ENCODE data around the gene SYT14. TPM values are rescaled to one million over a fixed set of nuclear protein-coding genes. Genes with fewer than 3 reads are reported as not detected.
"Not testable (repeated sequence)": the region's sequence is repeated elsewhere in the genome, so short reads cannot be mapped to it uniquely, and the experiment has no call there.

SYT14 gene
- total and polyA plus RNA-seq, 4 donors = 5.1 to 25.1 (median 7.7) TPM

DNA sequence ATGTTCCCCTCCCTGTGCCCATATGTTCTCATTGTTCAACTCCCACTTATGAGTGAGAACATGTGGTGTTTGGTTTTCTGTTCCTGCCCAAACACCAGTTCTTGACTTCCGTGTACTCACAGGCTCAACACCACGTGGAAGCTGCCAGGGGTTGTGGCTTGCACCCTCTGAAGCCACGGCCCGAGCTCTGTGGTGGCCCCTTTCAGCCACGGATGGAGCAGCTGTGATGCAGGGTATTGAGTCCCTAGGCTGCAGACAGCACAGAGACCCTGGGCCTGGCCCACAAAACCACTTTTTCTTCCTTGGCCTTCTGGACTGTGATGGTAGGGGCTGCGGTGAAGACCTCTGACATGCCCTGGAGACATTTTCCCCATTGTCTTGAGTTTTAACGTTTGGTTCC is 111.6 kb downstream of the SYT14 start:
- no peaks in the 10 kb centered on the region for H3K9me3 ChIP-seq (ENCODE audit: control insufficient read depth, insufficient read depth, low read length)
- WGBS (ENCODE audit: insufficient coverage) = 85% methylated on average over 7 of the region's 7 CpGs
- no peak for DNase-seq (ENCODE audit: low read depth in 4 of 6, low spot score in 6 of 6)

GRCh38 chr1:210050491-210050890 is 112.5 kb downstream of the SYT14 start:
- not testable (repeated sequence) for H3K4me1 ChIP-seq (ENCODE audit: control insufficient read depth, insufficient read depth, low read length); H3K4me3 ChIP-seq (ENCODE audit: low read depth, low read length); H3K9me3 ChIP-seq (ENCODE audit: control insufficient read depth, insufficient read depth, low read length); H3K27me3 ChIP-seq (ENCODE audit: control insufficient read depth, insufficient read depth, low read length); DNase-seq (ENCODE audit: low read depth in 4 of 6, low spot score in 6 of 6); H3K27ac ChIP-seq (ENCODE audit: low read depth, low read length); H3K36me3 ChIP-seq (ENCODE audit: control insufficient read depth, insufficient read depth, low read length)
- no CpG with 5 or more reads among the region's 4 CpGs for WGBS (ENCODE audit: insufficient coverage)

More for the DNA sequence above, 111.6 kb downstream of the SYT14 start:
- H3K27ac ChIP-seq (ENCODE audit: low read depth, low read length) = no peak overlapping the region
- no peaks in the 10 kb centered on the region for H3K27me3 ChIP-seq (ENCODE audit: control insufficient read depth, insufficient read depth, low read length)
- no peaks in the 10 kb centered on the region for H3K4me1 ChIP-seq (ENCODE audit: control insufficient read depth, insufficient read depth, low read length)
- H3K4me3 ChIP-seq (ENCODE audit: low read depth, low read length) = no peak overlapping the region
- no peaks in the 10 kb centered on the region for H3K36me3 ChIP-seq (ENCODE audit: control insufficient read depth, insufficient read depth, low read length)

DNA sequence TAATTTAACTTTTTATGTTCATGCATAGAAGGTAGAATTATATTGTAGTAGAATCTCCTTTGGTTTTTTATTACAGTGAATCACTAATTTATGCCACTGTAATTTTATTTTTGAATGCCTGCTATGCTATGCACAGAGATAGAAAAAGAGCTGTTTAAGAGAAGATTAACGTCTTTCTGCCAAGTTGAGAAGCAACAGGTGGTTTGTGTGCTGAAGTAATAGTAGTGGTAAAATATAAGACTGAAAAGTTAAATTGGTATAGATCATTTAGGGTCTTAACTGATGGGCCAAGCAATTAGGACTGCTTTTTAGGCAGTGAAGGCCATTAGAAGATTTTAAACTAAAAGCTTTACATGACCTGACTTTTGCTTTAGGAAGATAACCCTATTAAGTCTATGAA is 115.1 kb downstream of the SYT14 start:
- no peak for DNase-seq (ENCODE audit: low read depth in 4 of 6, low spot score in 6 of 6)
- no peaks in the 10 kb centered on the region for H3K9me3 ChIP-seq (ENCODE audit: control insufficient read depth, insufficient read depth, low read length)
- H3K4me1 ChIP-seq (ENCODE audit: control insufficient read depth, insufficient read depth, low read length) = no peaks in the 10 kb centered on the region
- WGBS (ENCODE audit: insufficient coverage) = 80% methylated on average over 1 of the region's 1 CpG
- no peaks in the 10 kb centered on the region for H3K27me3 ChIP-seq (ENCODE audit: control insufficient read depth, insufficient read depth, low read length)
- H3K27ac ChIP-seq (ENCODE audit: low read depth, low read length) = no peak overlapping the region
- no peak overlapping the region for H3K4me3 ChIP-seq (ENCODE audit: low read depth, low read length)
- no peaks in the 10 kb centered on the region for H3K36me3 ChIP-seq (ENCODE audit: control insufficient read depth, insufficient read depth, low read length)

GRCh38 chr1:210057593-210057992 is 119.6 kb downstream of the SYT14 start:
- Histone ChIP-seq H3K9me3 (ENCODE audit: control insufficient read depth, insufficient read depth, low read length) (no peaks in the 10 kb centered on the region), H3K36me3 (ENCODE audit: control insufficient read depth, insufficient read depth, low read length) (no peaks in the 10 kb centered on the region), H3K27ac (ENCODE audit: low read depth, low read length) (no peak overlapping the region), H3K4me1 (ENCODE audit: control insufficient read depth, insufficient read depth, low read length) (no peaks in the 10 kb centered on the region), H3K4me3 (ENCODE audit: low read depth, low read length) (no peak overlapping the region), H3K27me3 (ENCODE audit: control insufficient read depth, insufficient read depth, low read length) (no peaks in the 10 kb centered on the region)
- no peak for DNase-seq (ENCODE audit: low read depth in 4 of 6, low spot score in 6 of 6)

DNA sequence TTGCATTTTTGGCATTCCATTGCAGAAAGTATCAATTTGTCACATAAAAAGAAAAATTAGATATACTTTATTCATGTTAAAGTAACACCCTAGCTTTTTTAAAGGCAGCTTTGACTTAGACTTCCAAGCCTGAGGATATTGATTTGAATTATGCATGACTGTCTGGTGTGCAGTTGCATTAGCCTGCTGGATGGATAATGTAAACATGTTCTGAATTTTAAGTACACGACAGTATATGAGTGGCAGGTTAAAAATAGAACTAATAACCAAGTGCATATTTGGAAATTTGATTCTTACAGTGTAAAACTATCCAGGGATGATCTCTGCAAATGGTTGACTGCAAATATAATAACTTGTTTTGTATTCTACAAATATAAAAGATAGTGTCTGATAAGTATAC is 124.0 kb downstream of the SYT14 start:
- Histone ChIP-seq H3K27me3 (ENCODE audit: control insufficient read depth, insufficient read depth, low read length) (no peaks in the 10 kb centered on the region), H3K4me1 (ENCODE audit: control insufficient read depth, insufficient read depth, low read length) (no peaks in the 10 kb centered on the region), H3K36me3 (ENCODE audit: control insufficient read depth, insufficient read depth, low read length) (no peaks in the 10 kb centered on the region), H3K4me3 (ENCODE audit: low read depth, low read length) (no peak overlapping the region), H3K9me3 (ENCODE audit: control insufficient read depth, insufficient read depth, low read length) (no peaks in the 10 kb centered on the region), H3K27ac (ENCODE audit: low read depth, low read length) (no peak overlapping the region)
- no CpG with 5 or more reads among the region's 1 CpG for WGBS (ENCODE audit: insufficient coverage)
- peak in 2 of 6 donors; percentile 45 to 80 for DNase-seq (ENCODE audit: low read depth in 4 of 6, low spot score in 6 of 6)

GRCh38 chr1:210070531-210070930 is 132.5 kb downstream of the SYT14 start:
- peaks cover 3% of the 10 kb centered on the region for H3K4me1 ChIP-seq (ENCODE audit: control insufficient read depth, insufficient read depth, low read length)
- peaks cover under 1% of the 10 kb centered on the region for H3K9me3 ChIP-seq (ENCODE audit: control insufficient read depth, insufficient read depth, low read length)
- WGBS (ENCODE audit: insufficient coverage) = 83% methylated on average over 1 of the region's 3 CpGs
- H3K4me3 ChIP-seq (ENCODE audit: low read depth, low read length) = no peak overlapping the region
- DNase-seq (ENCODE audit: low read depth in 4 of 6, low spot score in 6 of 6) = no peak
- H3K27me3 ChIP-seq (ENCODE audit: control insufficient read depth, insufficient read depth, low read length) = no peaks in the 10 kb centered on the region
- H3K36me3 ChIP-seq (ENCODE audit: control insufficient read depth, insufficient read depth, low read length) = no peaks in the 10 kb centered on the region
- no peak overlapping the region for H3K27ac ChIP-seq (ENCODE audit: low read depth, low read length)

DNA sequence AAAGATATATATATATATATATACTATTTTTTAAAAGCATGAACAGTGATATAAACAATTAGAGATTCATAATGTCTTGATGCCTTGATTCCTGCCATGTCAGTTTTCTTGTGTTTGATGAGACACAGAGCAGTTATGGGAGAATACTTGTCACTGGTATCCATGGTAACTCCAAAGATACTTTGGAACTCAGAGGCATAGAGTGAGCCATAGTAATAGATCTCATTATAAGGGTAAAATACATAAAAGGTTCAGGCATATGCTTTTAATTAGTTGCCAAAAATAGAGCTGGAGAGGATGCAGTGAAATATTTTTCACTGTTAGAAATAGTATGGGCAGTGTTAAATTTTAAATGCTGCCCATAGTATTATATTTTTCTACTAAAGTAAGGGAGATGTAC is 134.1 kb downstream of the SYT14 start:
- Histone ChIP-seq H3K9me3 (ENCODE audit: control insufficient read depth, insufficient read depth, low read length) (peaks cover 1% of the 10 kb centered on the region), H3K27me3 (ENCODE audit: control insufficient read depth, insufficient read depth, low read length) (no peaks in the 10 kb centered on the region), H3K4me3 (ENCODE audit: low read depth, low read length) (no peak overlapping the region), H3K27ac (ENCODE audit: low read depth, low read length) (no peak overlapping the region), H3K36me3 (ENCODE audit: control insufficient read depth, insufficient read depth, low read length) (no peaks in the 10 kb centered on the region), H3K4me1 (ENCODE audit: control insufficient read depth, insufficient read depth, low read length) (peaks cover 3% of the 10 kb centered on the region)
- peak in 2 of 6 donors; percentile 52 to 68 for DNase-seq (ENCODE audit: low read depth in 4 of 6, low spot score in 6 of 6)

DNA sequence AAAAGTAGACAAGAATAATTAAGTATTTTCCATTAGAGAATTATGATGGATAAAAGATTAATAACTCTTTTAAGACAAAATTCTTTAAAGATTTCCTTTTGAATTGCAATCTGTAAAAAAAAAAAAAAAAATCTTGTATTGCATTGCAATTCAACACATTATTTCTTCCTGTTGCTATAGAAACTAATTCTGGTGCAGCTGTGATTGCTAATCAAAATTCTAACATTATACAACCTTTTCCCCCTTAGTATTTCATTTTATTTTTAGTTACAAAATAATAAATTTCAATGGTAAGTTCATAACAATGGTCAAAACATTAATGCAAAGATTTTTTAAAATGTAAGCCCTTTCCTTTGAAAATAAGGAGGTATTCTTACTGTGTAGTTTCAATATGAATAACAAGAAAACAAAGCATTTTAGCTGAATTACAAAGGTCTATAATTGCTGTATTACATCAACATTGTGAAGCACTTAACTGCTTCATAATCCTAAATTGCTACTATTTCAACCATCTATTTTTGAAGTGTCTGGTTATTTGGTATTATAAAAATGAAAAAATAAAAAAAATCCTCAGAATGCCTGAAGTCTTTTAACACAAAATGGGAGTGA is 135.0 kb downstream of the SYT14 start:
- Histone ChIP-seq H3K36me3 (ENCODE audit: control insufficient read depth, insufficient read depth, low read length) (no peaks in the 10 kb centered on the region), H3K4me3 (ENCODE audit: low read depth, low read length) (no peak overlapping the region), H3K27me3 (ENCODE audit: control insufficient read depth, insufficient read depth, low read length) (no peaks in the 10 kb centered on the region), H3K27ac (ENCODE audit: low read depth, low read length) (no peak overlapping the region), H3K4me1 (ENCODE audit: control insufficient read depth, insufficient read depth, low read length) (peaks cover 3% of the 10 kb centered on the region), H3K9me3 (ENCODE audit: control insufficient read depth, insufficient read depth, low read length) (peaks cover 1% of the 10 kb centered on the region)
- DNase-seq (ENCODE audit: low read depth in 4 of 6, low spot score in 6 of 6) = peak in 2 of 6 donors; percentile 26 to 56

DNA sequence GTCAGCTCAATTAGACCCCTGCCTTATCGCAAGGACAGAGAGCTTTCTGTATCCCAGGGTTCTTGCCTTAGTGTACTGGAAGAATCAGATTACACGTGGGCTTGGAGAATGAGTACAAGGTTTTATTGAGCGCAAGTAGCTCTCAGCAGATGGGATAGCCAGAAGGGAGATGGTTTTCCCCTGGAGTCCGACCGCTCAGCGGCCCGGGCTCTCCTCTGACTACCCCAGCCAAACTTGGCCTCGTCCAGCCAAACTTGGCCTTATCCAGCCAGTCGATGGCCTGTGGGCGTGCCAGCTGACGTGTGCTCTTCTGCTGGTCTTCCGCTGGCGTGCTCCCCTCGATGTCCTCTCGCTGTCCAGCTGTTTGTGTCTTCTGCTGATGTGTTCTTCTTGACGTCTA is 136.9 kb downstream of the SYT14 start:
- peaks cover 1% of the 10 kb centered on the region for H3K9me3 ChIP-seq (ENCODE audit: control insufficient read depth, insufficient read depth, low read length)
- H3K27me3 ChIP-seq (ENCODE audit: control insufficient read depth, insufficient read depth, low read length) = no peaks in the 10 kb centered on the region
- no peaks in the 10 kb centered on the region for H3K36me3 ChIP-seq (ENCODE audit: control insufficient read depth, insufficient read depth, low read length)
- H3K27ac ChIP-seq (ENCODE audit: low read depth, low read length) = no peak overlapping the region
- peaks cover 3% of the 10 kb centered on the region for H3K4me1 ChIP-seq (ENCODE audit: control insufficient read depth, insufficient read depth, low read length)
- H3K4me3 ChIP-seq (ENCODE audit: low read depth, low read length) = no peak overlapping the region
- peak in 2 of 6 donors; percentile 24 to 33 for DNase-seq (ENCODE audit: low read depth in 4 of 6, low spot score in 6 of 6)
- WGBS (ENCODE audit: insufficient coverage) = 80% methylated on average over 15 of the region's 16 CpGs

DNA sequence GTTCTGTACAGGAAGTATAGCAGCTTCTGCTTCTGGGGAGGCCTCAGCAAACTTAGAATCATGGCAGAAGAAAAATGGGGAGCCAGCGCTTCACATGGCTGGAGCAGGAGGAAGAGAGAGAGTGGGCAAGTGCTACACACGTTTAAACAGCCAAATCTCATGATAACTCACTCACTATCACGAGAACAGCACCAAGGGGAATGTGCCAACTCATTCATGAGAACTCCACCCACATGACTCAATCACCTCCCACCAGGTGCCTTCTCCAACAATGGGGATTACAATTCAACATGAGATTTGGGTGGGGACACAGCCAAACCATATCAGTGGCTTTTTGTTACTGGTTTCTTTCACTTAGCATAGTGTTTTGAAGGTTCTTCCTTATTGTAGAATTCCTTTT is 138.6 kb downstream of the SYT14 start:
- H3K9me3 ChIP-seq (ENCODE audit: control insufficient read depth, insufficient read depth, low read length) = peaks cover 1% of the 10 kb centered on the region
- no peaks in the 10 kb centered on the region for H3K36me3 ChIP-seq (ENCODE audit: control insufficient read depth, insufficient read depth, low read length)
- H3K27me3 ChIP-seq (ENCODE audit: control insufficient read depth, insufficient read depth, low read length) = no peaks in the 10 kb centered on the region
- H3K27ac ChIP-seq (ENCODE audit: low read depth, low read length) = no peak overlapping the region
- peaks cover 3% of the 10 kb centered on the region for H3K4me1 ChIP-seq (ENCODE audit: control insufficient read depth, insufficient read depth, low read length)
- H3K4me3 ChIP-seq (ENCODE audit: low read depth, low read length) = no peak overlapping the region
- no peak for DNase-seq (ENCODE audit: low read depth in 4 of 6, low spot score in 6 of 6)
- no CpG with 5 or more reads among the region's 3 CpGs for WGBS (ENCODE audit: insufficient coverage)
